Neuronal stem cell (in vitro differentiated cells): ENCODE data around the gene PPP6R3.

ENCODE experiments used
- DNase-seq: peaks from one replicate; pipeline ENCODE4 v3.0.0-alpha.2; 2013; ENCODE audit warnings: low spot score
- H2AFZ ChIP-seq: one replicate; pipeline ENCODE4 v1.6.1; 2013; ENCODE audit warnings: mild to moderate bottlenecking, low read length, inconsistent platforms
- H2AK5ac ChIP-seq: 2 replicates; pipeline ENCODE4 v1.6.1; 2013; ENCODE audit warnings: low read depth, mild to moderate bottlenecking, inconsistent platforms, low read length, moderate library complexity, mixed read lengths
- H2BK120ac ChIP-seq: 2 replicates; pipeline ENCODE4 v1.6.1; 2013; ENCODE audit warnings: low read depth, mild to moderate bottlenecking, inconsistent platforms, low read length, moderate library complexity, mixed read lengths
- H2BK12ac ChIP-seq: one replicate; pipeline ENCODE4 v1.6.1; 2013; ENCODE audit warnings: low read length, inconsistent platforms
- H2BK15ac ChIP-seq: 2 replicates; pipeline ENCODE4 v1.6.1; 2013; ENCODE audit warnings: mild to moderate bottlenecking, low read length, inconsistent platforms, mixed read lengths
- H2BK5ac ChIP-seq: one replicate; pipeline ENCODE4 v1.6.1; 2013; ENCODE audit warnings: inconsistent platforms, mild to moderate bottlenecking, low read length, moderate library complexity
- H3K14ac ChIP-seq: one replicate; pipeline ENCODE4 v1.6.1; 2013; ENCODE audit warnings: low read length, inconsistent platforms
- H3K18ac ChIP-seq: 2 replicates; pipeline ENCODE4 v1.6.1; 2013; ENCODE audit warnings: low read length, inconsistent platforms
- H3K23ac ChIP-seq: 2 replicates; pipeline ENCODE4 v1.6.1; 2013; ENCODE audit warnings: low read depth, mild to moderate bottlenecking, mixed read lengths, low read length, inconsistent platforms; ENCODE audit not compliant: poor library complexity
- H3K27ac ChIP-seq: replicated peaks from 3 replicates; pipeline ENCODE4 v1.5.1; 2013; ENCODE audit warnings: low read length, inconsistent platforms
- H3K27me3 ChIP-seq, 3 experiments: 2 replicates each; pipeline ENCODE4 v1.6.1; 2013; ENCODE audit warnings: low read length in 3 of 3, mild to moderate bottlenecking in 2 of 3, inconsistent platforms in 1 of 3, low read depth in 1 of 3, mixed read lengths in 1 of 3, moderate library complexity in 1 of 3; ENCODE audit not compliant: control insufficient read depth in 3 of 3, insufficient read depth in 3 of 3
- H3K36me3 ChIP-seq, 2 donors: replicated peaks in 1 of 2; 2 replicates each; pipeline ENCODE4 v1.6.1; 2013; ENCODE audit warnings: low read length in 2 of 2; ENCODE audit not compliant: control insufficient read depth in 2 of 2, insufficient read depth in 2 of 2
- H3K4ac ChIP-seq: 2 replicates; pipeline ENCODE4 v1.6.1; 2013; ENCODE audit warnings: inconsistent platforms, mild to moderate bottlenecking, low read length, moderate library complexity
- H3K4me1 ChIP-seq, 2 donors: 1 replicate in 1 of 2; 2 replicates in 1 of 2; pipeline ENCODE4 v1.6.1; 2013; ENCODE audit warnings: low read length in 2 of 2, low read depth in 1 of 2; ENCODE audit not compliant: control insufficient read depth in 2 of 2, insufficient read depth in 1 of 2
- H3K4me2 ChIP-seq: one replicate; pipeline ENCODE4 v1.6.1; 2013; ENCODE audit warnings: mild to moderate bottlenecking, low read length, inconsistent platforms; ENCODE audit not compliant: insufficient read depth, poor library complexity, severe bottlenecking
- H3K4me3 ChIP-seq, 2 donors: 2 replicates each; pipeline ENCODE4 v1.5.1; 2013; ENCODE audit warnings: low read length in 2 of 2, mild to moderate bottlenecking in 2 of 2, inconsistent platforms in 1 of 2, moderate library complexity in 1 of 2
- H3K79me1 ChIP-seq: one replicate; pipeline ENCODE4 v1.6.1; 2013; ENCODE audit warnings: low read depth, mild to moderate bottlenecking, inconsistent platforms, low read length, moderate library complexity
- H3K9ac ChIP-seq: one replicate; pipeline ENCODE4 v1.6.1; 2013; ENCODE audit warnings: mild to moderate bottlenecking, low read depth, low read length, inconsistent platforms; ENCODE audit not compliant: poor library complexity
- H3K9me3 ChIP-seq, 2 donors: replicated peaks in 1 of 2; 2 replicates each; pipeline versions ENCODE3 to v1.6.1; 2013; ENCODE audit warnings: low read length in 2 of 2, mild to moderate bottlenecking in 2 of 2, inconsistent platforms in 1 of 2, low read depth in 1 of 2, mixed read lengths in 1 of 2, moderate library complexity in 1 of 2; ENCODE audit not compliant: control insufficient read depth in 2 of 2, insufficient read depth in 1 of 2
- H4K8ac ChIP-seq: one replicate; pipeline ENCODE4 v1.6.1; 2013; ENCODE audit warnings: low read depth, mild to moderate bottlenecking, inconsistent platforms, low read length, moderate library complexity
- H4K91ac ChIP-seq: one replicate; pipeline ENCODE4 v1.6.1; 2013; ENCODE audit warnings: low read length, low read depth, mild to moderate bottlenecking, inconsistent platforms; ENCODE audit not compliant: poor library complexity
- WGBS, 2 donors: extraction: QIAGEN DNeasy Blood & Tissue Kit; methylation state at CpG; one replicate each; pipeline ENCODE4 v1.1.7; 2013; ENCODE audit warnings: missing lambda C conversion rate in 2 of 2, mixed read lengths in 1 of 2; ENCODE audit not compliant: insufficient read length in 2 of 2, insufficient replicate concordance in 1 of 2; ENCODE audit errors: extremely low coverage in 2 of 2; 5-methylcytosine and 5-hydroxymethylcytosine counted together

PPP6R3 gene

DNA sequence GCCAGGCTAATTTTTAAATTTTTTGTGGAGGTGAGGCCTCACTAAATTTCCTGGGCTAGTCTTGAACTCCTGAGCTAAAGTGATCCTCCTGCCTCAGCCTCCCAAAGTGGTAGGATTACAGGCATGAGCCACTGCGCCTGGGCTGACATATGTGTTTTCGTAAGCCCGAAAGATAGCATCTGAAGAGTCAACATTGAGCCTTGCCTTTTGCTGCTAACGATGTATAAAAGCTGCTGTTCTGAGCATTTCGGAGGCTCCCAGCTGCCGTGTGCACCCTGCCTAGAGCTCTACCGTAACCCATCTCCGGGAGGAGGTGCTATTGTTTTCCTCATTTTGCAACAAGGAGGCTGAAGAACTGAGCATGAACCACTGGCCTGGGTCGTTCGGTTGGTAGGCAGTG lies 18.1 kb upstream of the PPP6R3 start:
- Histone ChIP-seq H3K27me3 (no peaks in the 10 kb centered on the region), H3K36me3 (peaks cover 10 to 53% of the 10 kb centered on the region in 2 donors), H3K4me2 (no peak overlapping the region), H2BK120ac (no peak overlapping the region), H2AK5ac (no peak overlapping the region), H4K8ac (no peak overlapping the region), H3K4ac (no peak overlapping the region), H3K14ac (no peak overlapping the region), H2AFZ (no peak overlapping the region), H3K9ac (no peak overlapping the region), H3K27ac (no peak overlapping the region), H2BK12ac (no peak overlapping the region), H2BK5ac (no peak overlapping the region), H2BK15ac (no peak overlapping the region), H3K23ac (no peak overlapping the region), H4K91ac (no peak overlapping the region), H3K4me1 (peaks cover 6 to 15% of the 10 kb centered on the region in 2 donors), H3K18ac (no peak overlapping the region), H3K79me1 (no peaks in the 10 kb centered on the region), H3K9me3 (no peaks in the 10 kb centered on the region), H3K4me3 (no peak overlapping the region)
- no CpG with 5 or more reads among the region's 10 CpGs for WGBS, 2 donors
- DNase-seq, result no peak

GRCh38 chr11:68444566-68444965 lies 16.0 kb upstream of the PPP6R3 start:
- no CpG with 5 or more reads among the region's 6 CpGs for WGBS, 2 donors

GRCh38 chr11:68445531-68446035 lies 15.0 kb upstream of the PPP6R3 start:
- H3K9ac ChIP-seq, result no peak overlapping the region
- no peak overlapping the region for H2BK15ac ChIP-seq
- no peak overlapping the region for H2BK120ac ChIP-seq
- H3K79me1 ChIP-seq, result peaks cover 3% of the 10 kb centered on the region
- peak overlapping the region; percentile 11 for H3K27ac ChIP-seq
- H3K36me3 ChIP-seq, result peaks cover 14 to 44% of the 10 kb centered on the region in 2 donors
- peak overlapping the region; percentile 24 for H2BK5ac ChIP-seq
- no peak for DNase-seq
- no peak overlapping the region for H3K14ac ChIP-seq
- no peak overlapping the region for H4K8ac ChIP-seq
- no peaks in the 10 kb centered on the region for H3K27me3 ChIP-seq
- H3K4me3 ChIP-seq, result no peak overlapping the region
- H4K91ac ChIP-seq, result peak overlapping the region; percentile 53
- H2BK12ac ChIP-seq, result no peak overlapping the region
- peaks cover 6 to 7% of the 10 kb centered on the region in 2 donors for H3K4me1 ChIP-seq
- peak overlapping the region; percentile 43 for H3K23ac ChIP-seq
- no peak overlapping the region for H3K18ac ChIP-seq
- no peak overlapping the region for H2AFZ ChIP-seq
- H2AK5ac ChIP-seq, result no peak overlapping the region
- peaks cover 0 to 2% of the 10 kb centered on the region in 2 donors for H3K9me3 ChIP-seq
- no peak overlapping the region for H3K4me2 ChIP-seq
- no CpG with 5 or more reads among the region's 11 CpGs for WGBS, 2 donors
- no peak overlapping the region for H3K4ac ChIP-seq

More at GRCh38 chr11:68444566-68444965, 16.0 kb upstream of the PPP6R3 start:
- H2BK5ac ChIP-seq, result no peak overlapping the region
- no peak overlapping the region for H3K23ac ChIP-seq
- H3K4me2 ChIP-seq, result no peak overlapping the region
- H4K91ac ChIP-seq, result no peak overlapping the region
- peaks cover 3% of the 10 kb centered on the region for H3K79me1 ChIP-seq
- no peak overlapping the region for H3K9ac ChIP-seq
- peaks cover 15 to 51% of the 10 kb centered on the region in 2 donors for H3K36me3 ChIP-seq
- H4K8ac ChIP-seq, result no peak overlapping the region
- no peak overlapping the region for H2AK5ac ChIP-seq
- H2BK15ac ChIP-seq, result no peak overlapping the region
- H3K14ac ChIP-seq, result no peak overlapping the region
- no peak overlapping the region for H2BK12ac ChIP-seq
- H2AFZ ChIP-seq, result no peak overlapping the region
- DNase-seq, result no peak
- H3K4me3 ChIP-seq, result no peak overlapping the region
- no peak overlapping the region for H3K27ac ChIP-seq
- H3K18ac ChIP-seq, result no peak overlapping the region
- H3K27me3 ChIP-seq, result no peaks in the 10 kb centered on the region
- H3K4me1 ChIP-seq, result peaks cover 6 to 14% of the 10 kb centered on the region in 2 donors
- H3K4ac ChIP-seq, result no peak overlapping the region
- no peaks in the 10 kb centered on the region for H3K9me3 ChIP-seq
- no peak overlapping the region for H2BK120ac ChIP-seq

DNA sequence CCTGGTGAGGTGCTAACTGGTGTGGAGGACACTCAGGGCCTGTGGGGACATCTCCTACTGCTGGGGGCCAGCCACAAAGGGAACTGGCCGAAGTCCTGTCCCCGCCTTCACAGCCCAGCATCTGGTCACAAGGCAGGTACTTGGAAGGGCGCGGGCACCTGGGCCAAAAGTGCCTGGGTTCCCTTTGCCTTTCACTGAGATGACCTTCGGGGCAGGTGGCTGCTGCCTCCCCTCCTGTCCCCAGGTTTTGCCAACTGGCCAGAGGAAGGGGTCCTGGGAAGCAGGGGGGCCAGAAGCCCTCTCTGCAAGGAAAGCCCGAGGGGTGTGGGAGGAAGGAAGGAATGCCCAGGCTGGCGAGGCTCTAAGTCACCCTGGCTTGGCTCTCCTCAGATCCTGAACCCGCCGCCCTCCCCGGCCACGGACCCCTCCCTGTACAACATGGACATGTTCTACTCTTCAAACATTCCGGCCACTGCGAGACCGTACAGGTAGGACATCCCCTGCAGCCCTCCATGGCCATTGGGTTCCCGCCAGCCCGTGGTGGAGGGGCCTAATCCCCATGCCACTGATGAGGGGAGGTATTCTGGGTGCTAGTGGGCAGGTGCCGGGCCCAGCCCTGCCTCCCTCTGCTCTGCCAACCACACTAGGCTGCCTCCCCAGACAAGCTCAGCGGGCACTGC lies 14.4 kb upstream of the PPP6R3 start:
- H2BK15ac ChIP-seq, result no peak overlapping the region
- H4K91ac ChIP-seq, result peak overlapping the region; percentile 53
- H2BK12ac ChIP-seq, result no peak overlapping the region
- peaks cover 3% of the 10 kb centered on the region for H3K79me1 ChIP-seq
- DNase-seq, result no peak
- H3K4ac ChIP-seq, result no peak overlapping the region
- no peaks in the 10 kb centered on the region for H3K27me3 ChIP-seq
- no peak overlapping the region for H2AFZ ChIP-seq
- peaks cover 0 to 2% of the 10 kb centered on the region in 2 donors for H3K9me3 ChIP-seq
- H2BK120ac ChIP-seq, result no peak overlapping the region
- no peak overlapping the region for H3K18ac ChIP-seq
- H4K8ac ChIP-seq, result no peak overlapping the region
- H3K9ac ChIP-seq, result no peak overlapping the region
- H3K14ac ChIP-seq, result no peak overlapping the region
- peak overlapping the region; percentile 24 for H2BK5ac ChIP-seq
- H3K4me2 ChIP-seq, result no peak overlapping the region
- H2AK5ac ChIP-seq, result no peak overlapping the region
- no peak overlapping the region for H3K27ac ChIP-seq
- peaks cover 14 to 42% of the 10 kb centered on the region in 2 donors for H3K36me3 ChIP-seq
- no CpG with 5 or more reads among the region's 18 CpGs for WGBS, 2 donors
- peak overlapping the region; percentile 43 for H3K23ac ChIP-seq
- no peak overlapping the region for H3K4me3 ChIP-seq
- peaks cover 4 to 5% of the 10 kb centered on the region in 2 donors for H3K4me1 ChIP-seq
